Activated T-helper 2 cell treated with anti-CD3 and anti-CD28 coated beads, Interferon-gamma antibody, Interleukin-2, Interleukin-4, amounts not matched to agents 10 μg/mL and 5 μg/mL and 100 μg/mL, durations not matched to agents 14 hours and 24 hours and 36 hours (primary cell): ENCODE results near the gene SLC12A7. TPM values are rescaled to one million over a fixed set of nuclear protein-coding genes. Genes with fewer than 3 reads are reported as not detected.
"Not testable (repeated sequence)": the region's sequence is repeated elsewhere in the genome, so short reads cannot be mapped to it uniquely, and the experiment has no call there.

Experiments
- DNase-seq: peaks from one replicate; pipeline ENCODE4 v3.0.0; 2021; ENCODE audit warnings: low spot score
- H3K27ac Mint-ChIP-seq: one replicate; pipeline ENCODE4 v1.8.0; 2021; ENCODE audit warnings: mixed read lengths
- H3K27me3 Mint-ChIP-seq: one replicate; pipeline ENCODE4 v1.8.0; 2021; ENCODE audit warnings: low read depth, mixed read lengths
- H3K36me3 Mint-ChIP-seq: one replicate; pipeline ENCODE4 v1.8.0; 2021; ENCODE audit warnings: low read depth, mixed read lengths
- H3K4me1 Mint-ChIP-seq: one replicate; pipeline ENCODE4 v1.8.0; 2021; ENCODE audit warnings: low read depth, mixed read lengths
- H3K4me3 Mint-ChIP-seq: one replicate; pipeline ENCODE4 v1.8.0; 2021; ENCODE audit warnings: low read depth, mild to moderate bottlenecking, moderate library complexity, mixed read lengths
- H3K9me3 Mint-ChIP-seq: one replicate; pipeline ENCODE4 v1.8.0; 2021; ENCODE audit warnings: mixed read lengths
- intact Hi-C: fragments of 100-400 bp; cut with micrococcal nuclease; formaldehyde crosslinking; loops from one replicate; pipeline ENCODE4 v1.15.1; 2023
- total RNA-seq: library from RNA; stranded (reverse); gene quantifications from 2 replicates; pipeline ENCODE4 v1.2.3, GENCODE V29; 2022

Gene SLC12A7
- total RNA-seq, 1 donor from 2014 or later, result 31.9 TPM

- DNase-seq, result no peak
- H3K4me3 Mint-ChIP-seq, result no peak overlapping the region
- no peaks in the 10 kb centered on the region for H3K27me3 Mint-ChIP-seq
- peaks cover 10% of the 10 kb centered on the region for H3K36me3 Mint-ChIP-seq
- no peaks in the 10 kb centered on the region for H3K9me3 Mint-ChIP-seq
- H3K27ac Mint-ChIP-seq, result no peak overlapping the region
- intact Hi-C loops, result no loop called here
- H3K4me1 Mint-ChIP-seq, result no peaks in the 10 kb centered on the region
Observed at GRCh38 chr5:1068204-1068894, 43.5 kb downstream of the SLC12A7 start.

- Mint-ChIP-seq H3K4me1 (no peaks in the 10 kb centered on the region), H3K27ac (no peak overlapping the region), H3K36me3 (peaks cover 10% of the 10 kb centered on the region), H3K27me3 (no peaks in the 10 kb centered on the region), H3K4me3 (no peak overlapping the region), H3K9me3 (no peaks in the 10 kb centered on the region)
- no peak for DNase-seq
- intact Hi-C loops, result no loop called here
Observed at GRCh38 chr5:1067141-1068121, 44.4 kb downstream of the SLC12A7 start.

GRCh38 chr5:1066676-1067075 lies 45.2 kb downstream of the SLC12A7 start:
- intact Hi-C loops, result no loop called here
- Mint-ChIP-seq H3K27ac (no peak overlapping the region), H3K4me3 (no peak overlapping the region), H3K27me3 (no peaks in the 10 kb centered on the region), H3K36me3 (peaks cover 14% of the 10 kb centered on the region), H3K9me3 (no peaks in the 10 kb centered on the region), H3K4me1 (no peaks in the 10 kb centered on the region)
- no peak for DNase-seq

- H3K27ac Mint-ChIP-seq, result no peak overlapping the region
- H3K4me3 Mint-ChIP-seq, result no peak overlapping the region
- DNase-seq, result no peak
- intact Hi-C loops, result loop anchor here (2.0 kb wide), 1 partner anchor 31 kb away; no protein-coding TSS in a partner anchor
- H3K4me1 Mint-ChIP-seq, result no peaks in the 10 kb centered on the region
- H3K9me3 Mint-ChIP-seq, result no peaks in the 10 kb centered on the region
- peaks cover 14% of the 10 kb centered on the region for H3K36me3 Mint-ChIP-seq
- H3K27me3 Mint-ChIP-seq, result no peaks in the 10 kb centered on the region
Observed at GRCh38 chr5:1065891-1066650, 45.8 kb downstream of the SLC12A7 start.

DNA sequence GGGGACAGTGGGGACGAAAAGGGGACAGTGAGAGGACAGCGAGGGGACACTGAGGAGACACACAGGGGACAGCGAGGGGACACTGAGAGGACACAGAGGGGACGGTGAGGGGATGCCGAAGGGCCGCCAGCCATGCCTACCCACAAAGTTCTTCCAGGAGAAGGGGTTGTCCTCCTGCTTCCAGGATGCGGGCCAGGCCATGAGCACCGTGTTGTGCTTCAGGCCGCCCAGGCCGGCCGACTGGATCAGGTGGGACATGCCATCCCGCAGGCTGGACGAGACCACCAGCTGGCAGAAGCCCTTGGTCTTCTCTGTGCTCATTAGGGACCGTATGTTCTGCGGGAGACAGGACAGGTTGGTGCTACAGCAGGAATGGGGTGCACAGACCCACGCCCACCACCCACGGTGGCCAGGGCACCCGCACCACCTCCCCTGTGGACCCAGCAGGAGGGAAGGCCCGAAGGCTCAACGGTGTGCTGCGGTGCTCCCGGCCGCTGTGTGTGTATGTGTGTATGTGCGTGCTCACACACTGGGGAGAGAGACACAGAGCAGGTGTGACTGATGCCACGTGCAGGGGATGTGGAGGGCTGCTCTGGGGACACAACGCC lies 46.6 kb downstream of the SLC12A7 start:
- Mint-ChIP-seq H3K36me3 (peaks cover 14% of the 10 kb centered on the region), H3K4me3 (no peak overlapping the region), H3K27ac (no peak overlapping the region), H3K9me3 (no peaks in the 10 kb centered on the region), H3K4me1 (no peaks in the 10 kb centered on the region), H3K27me3 (no peaks in the 10 kb centered on the region)
- DNase-seq, result no peak
- intact Hi-C loops, result loop anchor here (2.0 kb wide), 1 partner anchor 32 kb away; no protein-coding TSS in a partner anchor

DNA sequence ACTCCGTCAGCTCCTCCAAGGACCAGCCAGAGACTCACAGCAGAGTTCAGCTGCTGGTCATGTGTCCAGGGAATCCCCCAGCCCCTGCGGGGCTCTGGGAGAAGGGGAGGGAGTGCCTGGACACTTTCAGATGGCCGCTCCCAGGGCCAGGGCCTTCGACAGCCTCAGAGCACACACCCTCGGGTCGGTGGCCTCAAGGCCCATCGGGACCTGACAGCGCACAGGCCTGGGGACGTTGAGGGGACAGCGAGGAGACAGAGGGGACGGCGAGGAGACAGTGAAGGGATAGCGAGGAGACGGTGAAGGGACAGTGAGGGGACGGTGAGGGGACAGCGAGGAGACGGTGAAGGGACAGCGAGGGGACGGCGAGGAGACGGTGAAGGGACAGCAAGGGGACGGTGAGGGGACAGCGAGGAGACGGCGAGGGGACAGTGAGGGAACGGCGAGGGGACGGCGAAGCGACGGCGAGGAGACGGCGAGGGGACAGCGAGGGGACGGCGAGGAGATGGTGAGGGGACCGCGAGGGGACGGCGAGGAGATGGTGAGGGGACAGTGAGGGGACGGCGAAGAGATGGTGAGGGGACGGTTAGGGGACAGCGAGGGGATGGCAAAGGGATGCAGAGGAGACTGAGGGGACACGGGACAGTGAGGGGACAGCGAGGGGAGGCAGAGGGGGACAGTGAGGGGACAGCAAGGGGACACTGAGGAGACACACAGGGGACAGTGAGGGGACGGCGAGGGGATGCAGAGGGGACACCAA lies 47.3 kb downstream of the SLC12A7 start:
- Mint-ChIP-seq H3K4me1 (no peaks in the 10 kb centered on the region), H3K27ac (no peak overlapping the region), H3K27me3 (no peaks in the 10 kb centered on the region), H3K4me3 (no peak overlapping the region), H3K36me3 (peaks cover 14% of the 10 kb centered on the region), H3K9me3 (no peaks in the 10 kb centered on the region)
- intact Hi-C loops, result loop anchor here (2.0 kb wide), 1 partner anchor 32 kb away; no protein-coding TSS in a partner anchor
- DNase-seq, result no peak

DNA sequence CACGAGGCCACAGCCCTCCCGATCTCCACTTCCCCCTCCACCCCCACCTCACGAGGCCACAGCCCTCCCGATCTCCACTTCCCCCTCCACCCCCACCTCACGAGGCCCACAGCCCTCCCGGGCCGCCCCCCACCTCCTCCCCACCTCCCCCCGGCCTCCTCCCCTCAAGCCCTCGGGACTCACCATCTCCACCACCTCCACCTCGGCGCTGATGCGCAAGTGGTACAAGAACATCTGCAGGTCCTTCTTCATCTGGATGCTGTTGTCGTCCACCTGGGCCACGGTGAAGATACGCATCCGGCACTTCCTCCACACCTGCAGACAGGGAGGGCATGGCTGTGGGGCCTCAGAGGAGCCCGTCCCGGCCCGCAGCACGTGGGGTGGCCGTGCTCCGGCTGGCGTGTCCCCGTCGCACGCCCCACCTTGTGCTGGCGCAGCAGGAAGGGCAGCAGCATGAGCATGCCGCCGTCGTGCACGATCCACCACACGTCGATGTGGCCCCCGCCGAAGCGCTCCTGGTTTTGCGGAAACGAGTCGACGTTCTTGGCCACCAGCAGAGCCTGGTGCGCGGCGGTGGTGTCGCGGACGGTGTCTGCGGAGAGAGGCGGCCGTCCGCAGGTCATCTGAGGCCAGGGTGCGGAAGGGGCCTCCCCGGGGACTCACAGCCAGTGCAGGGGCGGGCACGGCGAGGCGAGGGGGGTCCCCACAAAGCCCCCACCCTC lies 48.0 kb downstream of the SLC12A7 start:
- Mint-ChIP-seq H3K36me3 (peaks cover 14% of the 10 kb centered on the region), H3K27ac (no peak overlapping the region), H3K4me3 (no peak overlapping the region), H3K9me3 (no peaks in the 10 kb centered on the region), H3K27me3 (no peaks in the 10 kb centered on the region), H3K4me1 (no peaks in the 10 kb centered on the region)
- intact Hi-C loops, result loop anchor here (2.0 kb wide), 1 partner anchor 33 kb away; no protein-coding TSS in a partner anchor
- DNase-seq, result no peak

DNA sequence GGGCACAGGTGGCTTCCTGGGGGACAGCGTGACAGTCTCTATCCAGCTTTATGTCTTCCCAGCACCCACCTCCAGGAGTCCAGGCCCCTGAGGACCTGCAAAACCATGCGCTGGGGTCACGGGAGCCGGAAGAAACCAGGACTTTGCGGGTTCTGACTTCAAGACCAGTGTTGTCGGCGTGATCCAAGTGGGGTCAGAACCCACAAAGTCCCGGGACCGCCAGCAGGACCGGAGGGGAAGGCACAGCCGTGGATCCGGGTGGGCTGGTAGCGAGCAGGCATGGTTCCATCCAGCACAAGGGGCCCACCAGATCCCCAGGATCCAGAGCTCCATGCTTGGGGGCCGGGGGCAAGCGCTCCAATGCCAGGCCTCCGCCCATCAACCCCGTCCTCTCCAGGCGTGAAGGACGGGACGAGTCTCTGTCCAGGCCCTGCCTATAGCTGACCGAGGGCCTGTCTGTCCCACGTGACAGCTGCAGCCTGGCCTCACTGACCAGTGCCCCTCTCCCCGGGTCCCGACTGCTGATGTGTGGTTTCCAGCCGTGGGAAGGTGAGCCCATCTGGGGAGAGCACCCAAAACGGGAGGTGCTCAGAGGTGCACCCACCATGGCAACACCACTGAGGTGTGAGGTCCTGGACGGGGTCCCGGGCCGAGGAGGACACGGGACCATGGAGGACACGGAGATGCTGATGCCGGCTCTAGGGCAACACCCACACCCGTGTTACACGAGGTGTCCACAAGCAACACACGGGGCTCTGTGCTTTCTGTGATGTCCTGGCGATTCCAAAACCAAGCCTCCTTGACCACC lies 48.9 kb downstream of the SLC12A7 start:
- no peak for DNase-seq
- Mint-ChIP-seq H3K36me3 (peaks cover 14% of the 10 kb centered on the region), H3K9me3 (no peaks in the 10 kb centered on the region), H3K27ac (no peak overlapping the region), H3K27me3 (no peaks in the 10 kb centered on the region), H3K4me3 (no peak overlapping the region), H3K4me1 (no peaks in the 10 kb centered on the region)
- intact Hi-C loops, result no loop called here

GRCh38 chr5:1061916-1062315 lies 49.9 kb downstream of the SLC12A7 start:
- Mint-ChIP-seq H3K4me3 (no peak overlapping the region), H3K27me3 (no peaks in the 10 kb centered on the region), H3K4me1 (no peaks in the 10 kb centered on the region), H3K36me3 (peaks cover 14% of the 10 kb centered on the region), H3K9me3 (no peaks in the 10 kb centered on the region), H3K27ac (no peak overlapping the region)
- no peak for DNase-seq
- intact Hi-C loops, result no loop called here

DNA sequence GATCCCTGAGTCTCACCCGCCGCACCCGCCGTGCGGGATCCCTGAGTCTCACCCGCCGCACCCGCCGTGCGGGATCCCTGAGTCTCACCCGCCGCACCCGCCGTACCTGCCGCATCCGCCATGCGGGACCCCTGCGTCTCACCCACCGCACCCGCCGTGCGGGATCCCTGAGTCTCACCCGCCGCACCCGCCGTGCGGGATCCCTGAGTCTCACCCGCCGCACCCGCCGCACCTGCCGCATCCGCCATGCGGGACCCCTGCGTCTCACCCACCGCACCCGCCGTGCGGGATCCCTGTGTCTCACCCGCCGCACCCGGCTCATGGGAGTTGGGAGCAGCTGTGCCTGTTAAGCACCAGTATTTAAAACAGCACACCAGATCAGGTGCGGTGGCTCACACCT lies 50.6 kb downstream of the SLC12A7 start:
- H3K27ac Mint-ChIP-seq, intact Hi-C loops, H3K4me3 Mint-ChIP-seq, H3K4me1 Mint-ChIP-seq, DNase-seq, H3K27me3 Mint-ChIP-seq, H3K9me3 Mint-ChIP-seq: not testable (repeated sequence)
- peaks cover 11% of the 10 kb centered on the region for H3K36me3 Mint-ChIP-seq

GRCh38 chr5:1060535-1060981 lies 51.3 kb downstream of the SLC12A7 start:
- no peaks in the 10 kb centered on the region for H3K27me3 Mint-ChIP-seq
- DNase-seq, result no peak
- no peak overlapping the region for H3K4me3 Mint-ChIP-seq
- peaks cover 12% of the 10 kb centered on the region for H3K36me3 Mint-ChIP-seq
- H3K9me3 Mint-ChIP-seq, result no peaks in the 10 kb centered on the region
- no peak overlapping the region for H3K27ac Mint-ChIP-seq
- no peaks in the 10 kb centered on the region for H3K4me1 Mint-ChIP-seq
- intact Hi-C loops, result no loop called here
